IPS-15b (cell line): ENCODE data around the gene PGAM2.

Experiments
- H3K27me3 ChIP-seq: one replicate; pipeline ENCODE4 v1.6.1; 2013; ENCODE audit warnings: low read length; ENCODE audit not compliant: control insufficient read depth, insufficient read depth
- H3K36me3 ChIP-seq: one replicate; pipeline ENCODE4 v1.6.1; 2013; ENCODE audit warnings: low read length; ENCODE audit not compliant: control insufficient read depth, insufficient read depth
- H3K4me1 ChIP-seq: one replicate; pipeline ENCODE4 v1.6.1; 2013; ENCODE audit warnings: mild to moderate bottlenecking, low read length; ENCODE audit not compliant: control insufficient read depth, insufficient read depth
- H3K4me3 ChIP-seq: one replicate; pipeline ENCODE4 v1.5.1; 2013; ENCODE audit warnings: low read depth, low read length
- H3K9ac ChIP-seq: one replicate; pipeline ENCODE4 v1.6.1; 2013; ENCODE audit warnings: low read depth, mild to moderate bottlenecking, low read length
- H3K9me3 ChIP-seq: one replicate; pipeline ENCODE4 v1.6.1; 2013; ENCODE audit warnings: mild to moderate bottlenecking, low read length; ENCODE audit not compliant: control insufficient read depth, insufficient read depth

PGAM2 gene

DNA sequence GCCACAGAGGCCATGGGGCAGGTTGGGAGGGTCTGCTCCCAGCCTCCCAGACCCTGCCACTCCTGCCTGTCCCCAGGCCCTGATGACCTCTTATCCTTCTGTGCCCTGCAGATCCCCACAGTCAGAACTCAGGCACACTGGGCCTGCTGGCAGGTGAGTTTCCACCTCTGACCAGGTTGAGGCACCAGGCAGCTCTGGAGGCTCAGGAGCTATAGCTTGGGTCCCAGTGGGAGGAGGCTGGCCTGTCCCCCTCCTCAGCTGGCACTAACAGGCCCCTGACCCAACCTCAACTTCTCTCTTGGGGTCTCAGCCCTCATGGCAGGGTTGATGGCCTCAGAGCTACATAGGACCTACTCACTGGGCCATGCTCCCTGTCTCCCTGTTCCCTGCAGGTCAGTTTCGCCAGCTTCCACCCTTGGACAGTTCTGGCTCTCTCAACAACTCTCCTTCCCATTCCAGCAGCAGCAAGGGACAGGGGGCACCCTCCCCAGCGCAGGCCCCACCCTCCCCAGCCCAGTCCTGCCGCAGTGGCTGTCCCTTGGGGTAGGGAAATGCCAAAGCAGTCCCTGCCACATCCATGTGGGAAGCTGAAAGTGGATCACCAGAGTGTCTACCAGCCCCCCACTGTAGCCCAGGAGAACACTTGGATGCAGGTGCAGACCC, 36.1 kb upstream of the PGAM2 start:
- H3K27me3 ChIP-seq, result peaks cover 22% of the 10 kb centered on the region
- no peak overlapping the region for H3K4me3 ChIP-seq
- H3K4me1 ChIP-seq, result no peaks in the 10 kb centered on the region
- no peak overlapping the region for H3K9ac ChIP-seq
- no peaks in the 10 kb centered on the region for H3K36me3 ChIP-seq
- H3K9me3 ChIP-seq, result no peaks in the 10 kb centered on the region

- no peak overlapping the region for H3K9ac ChIP-seq
- H3K36me3 ChIP-seq, result no peaks in the 10 kb centered on the region
- no peaks in the 10 kb centered on the region for H3K9me3 ChIP-seq
- no peaks in the 10 kb centered on the region for H3K4me1 ChIP-seq
- H3K4me3 ChIP-seq, result no peak overlapping the region
- peaks cover 18% of the 10 kb centered on the region for H3K27me3 ChIP-seq
These were observed 35.3 kb upstream of the PGAM2 start for GRCh38 chr7:44100458-44101302.

DNA sequence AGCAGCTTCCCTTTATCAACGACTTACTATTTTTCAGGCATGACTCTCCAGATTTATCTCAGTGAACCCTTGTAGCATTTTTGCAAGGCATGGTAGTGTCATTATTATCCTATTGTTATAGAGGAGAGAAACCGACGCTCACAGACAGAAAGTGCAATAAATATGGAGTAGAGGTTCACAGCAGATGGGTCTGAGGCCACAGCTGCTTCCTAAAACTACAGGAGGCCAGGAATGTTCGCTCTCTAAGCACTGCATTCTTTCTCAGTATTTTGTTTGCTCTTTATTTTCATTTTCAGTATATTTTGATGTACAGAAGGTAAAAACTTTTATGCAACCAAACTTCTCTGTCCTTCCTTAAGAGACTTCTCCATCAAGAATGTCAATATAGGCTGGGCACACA, 34.3 kb upstream of the PGAM2 start:
- Histone ChIP-seq H3K4me1 (no peaks in the 10 kb centered on the region), H3K27me3 (peaks cover 9% of the 10 kb centered on the region), H3K9ac (no peak overlapping the region), H3K36me3 (no peaks in the 10 kb centered on the region), H3K9me3 (no peaks in the 10 kb centered on the region), H3K4me3 (no peak overlapping the region)

GRCh38 chr7:44098092-44099068, 33.0 kb upstream of the PGAM2 start:
- Histone ChIP-seq H3K9ac (no peak overlapping the region), H3K4me1 (no peaks in the 10 kb centered on the region), H3K36me3 (no peaks in the 10 kb centered on the region), H3K4me3 (no peak overlapping the region), H3K9me3 (no peaks in the 10 kb centered on the region), H3K27me3 (peaks cover 9% of the 10 kb centered on the region)

DNA sequence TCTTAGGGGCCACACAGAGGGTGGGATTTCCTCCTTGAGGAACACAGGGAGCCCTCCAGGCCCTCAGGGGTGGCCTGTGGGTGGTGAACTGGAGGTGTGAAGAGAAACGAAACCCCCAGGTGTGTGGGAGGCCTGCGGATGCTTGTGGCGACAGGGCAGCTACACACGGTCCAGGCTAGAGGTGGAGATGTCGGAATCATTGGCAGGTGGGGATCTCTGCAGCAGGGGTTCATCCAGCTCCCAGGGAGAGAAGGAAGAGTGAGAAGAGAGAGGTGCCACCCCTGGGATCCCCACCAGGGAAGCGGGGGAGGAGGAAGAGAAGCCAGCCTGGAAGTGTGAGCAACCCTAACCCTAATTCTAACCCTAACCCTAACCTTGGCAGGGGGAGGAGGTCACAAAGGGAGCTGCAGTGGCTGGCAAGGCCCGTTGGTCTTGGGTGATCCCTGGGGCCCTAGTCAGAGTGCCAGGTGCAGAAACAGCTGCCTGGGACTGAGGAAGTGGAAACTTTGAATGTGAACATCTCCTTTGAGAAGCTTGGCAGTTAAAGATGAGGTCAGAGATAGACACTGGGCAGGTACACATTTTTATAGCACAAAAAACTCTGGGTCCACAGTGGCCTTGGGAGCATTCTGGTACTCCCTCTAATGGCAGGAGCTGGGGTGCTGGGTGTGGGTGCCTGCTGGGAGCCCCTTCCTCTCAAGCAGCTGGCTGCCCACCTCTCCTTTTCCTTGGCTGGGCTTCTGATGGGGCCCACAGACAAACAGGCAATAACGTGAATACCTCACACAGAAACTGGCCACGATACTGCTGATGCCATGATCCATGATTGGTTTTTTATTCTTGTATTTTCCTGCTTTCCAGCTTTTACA, 31.9 kb upstream of the PGAM2 start:
- H3K9me3 ChIP-seq, result no peaks in the 10 kb centered on the region
- no peaks in the 10 kb centered on the region for H3K4me1 ChIP-seq
- no peak overlapping the region for H3K4me3 ChIP-seq
- H3K36me3 ChIP-seq, result no peaks in the 10 kb centered on the region
- H3K9ac ChIP-seq, result no peak overlapping the region
- peaks cover 2% of the 10 kb centered on the region for H3K27me3 ChIP-seq

- Histone ChIP-seq H3K9me3 (no peaks in the 10 kb centered on the region), H3K4me1 (no peaks in the 10 kb centered on the region), H3K36me3 (no peaks in the 10 kb centered on the region), H3K4me3 (no peak overlapping the region), H3K27me3 (no peaks in the 10 kb centered on the region), H3K9ac (no peak overlapping the region)
These were observed 31.0 kb upstream of the PGAM2 start for GRCh38 chr7:44096326-44096881.

- no peaks in the 10 kb centered on the region for H3K27me3 ChIP-seq
- no peaks in the 10 kb centered on the region for H3K36me3 ChIP-seq
- no peak overlapping the region for H3K4me3 ChIP-seq
- no peaks in the 10 kb centered on the region for H3K4me1 ChIP-seq
- H3K9me3 ChIP-seq, result no peaks in the 10 kb centered on the region
- no peak overlapping the region for H3K9ac ChIP-seq
These were observed 30.4 kb upstream of the PGAM2 start for GRCh38 chr7:44095781-44096180.

DNA sequence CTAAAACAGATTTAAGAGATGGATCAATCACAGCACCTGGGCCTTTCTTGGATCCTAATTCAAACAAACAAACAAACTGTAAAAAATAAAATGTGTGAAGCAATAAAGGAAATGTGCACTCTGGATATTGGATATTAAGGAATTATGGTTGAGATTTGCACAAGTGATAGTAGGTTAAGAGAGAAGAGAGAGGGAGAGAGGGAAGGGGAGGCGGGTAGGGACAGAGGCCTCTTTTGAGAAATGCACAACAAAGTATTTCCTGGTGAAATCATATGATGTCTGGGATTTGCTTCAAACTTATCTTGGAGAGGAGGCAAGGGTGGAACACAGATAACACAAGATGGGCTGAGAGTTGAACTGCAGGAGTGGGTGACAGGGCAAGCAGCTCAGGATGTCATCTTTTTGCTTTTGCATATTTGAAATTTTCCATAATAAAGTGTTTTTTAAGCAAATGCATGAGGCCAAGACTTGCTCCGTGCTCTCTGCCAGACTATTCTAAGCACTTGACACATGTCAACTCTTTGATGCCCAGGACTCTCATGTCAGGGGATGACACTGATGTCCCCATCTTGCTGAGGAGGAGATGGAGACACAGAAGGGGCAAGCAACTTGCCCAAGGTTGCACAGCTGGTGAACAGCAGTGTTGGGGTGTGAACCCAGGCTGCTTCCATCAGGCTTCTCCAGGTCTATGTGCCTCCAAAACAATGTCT, 29.7 kb upstream of the PGAM2 start:
- Histone ChIP-seq H3K4me1 (no peaks in the 10 kb centered on the region), H3K9me3 (no peaks in the 10 kb centered on the region), H3K27me3 (no peaks in the 10 kb centered on the region), H3K4me3 (no peak overlapping the region), H3K36me3 (no peaks in the 10 kb centered on the region), H3K9ac (no peak overlapping the region)

- Histone ChIP-seq H3K36me3 (no peaks in the 10 kb centered on the region), H3K9ac (no peak overlapping the region), H3K9me3 (no peaks in the 10 kb centered on the region), H3K27me3 (no peaks in the 10 kb centered on the region), H3K4me3 (no peak overlapping the region), H3K4me1 (no peaks in the 10 kb centered on the region)
These were observed 29.0 kb upstream of the PGAM2 start for GRCh38 chr7:44094365-44094764.

DNA sequence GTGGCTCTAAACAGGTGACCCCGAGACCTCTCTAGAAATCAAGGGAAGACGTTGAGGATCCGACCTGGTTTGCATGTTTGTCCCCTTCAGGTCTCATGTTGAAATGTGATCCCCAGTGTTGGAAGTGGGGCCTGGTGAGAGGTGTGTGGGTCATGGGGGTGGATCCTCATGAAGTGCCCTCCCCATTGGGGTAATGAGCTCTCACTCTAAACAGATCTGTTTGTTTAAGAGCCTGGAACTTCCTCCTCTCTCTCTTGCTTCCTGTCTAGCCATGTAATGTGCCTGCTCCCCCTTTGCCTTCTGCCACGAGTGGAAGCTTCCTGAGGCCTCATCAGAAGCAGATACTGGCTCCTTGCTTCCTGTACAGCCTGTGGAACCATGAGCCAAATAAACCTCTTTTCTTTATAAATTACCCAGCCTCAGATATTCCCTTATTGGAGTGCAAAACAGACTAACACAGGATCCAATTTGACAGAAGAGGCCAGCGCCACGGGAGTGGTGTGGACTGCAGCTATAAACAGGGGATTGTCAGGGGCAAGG, 27.8 kb upstream of the PGAM2 start:
- H3K4me3 ChIP-seq, result no peak overlapping the region
- H3K4me1 ChIP-seq, result no peaks in the 10 kb centered on the region
- H3K36me3 ChIP-seq, result no peaks in the 10 kb centered on the region
- H3K9me3 ChIP-seq, result no peaks in the 10 kb centered on the region
- H3K27me3 ChIP-seq, result no peaks in the 10 kb centered on the region
- no peak overlapping the region for H3K9ac ChIP-seq
